Umbilical cord (tissue), 2 donors: ENCODE results near the gene RELB. TPM values are rescaled to one million over a fixed set of nuclear protein-coding genes. Genes with fewer than 3 reads are reported as not detected.
"Not testable (repeated sequence)": the region's sequence is repeated elsewhere in the genome, so short reads cannot be mapped to it uniquely, and the experiment has no call there.

Experiments used
- DNase-seq: peaks from one replicate; pipeline ENCODE4 v3.0.0-alpha.2; 2015; ENCODE audit warnings: low spot score
- total RNA-seq: library from RNA; depleted of rRNA; stranded (reverse); fragments of >200 nt; gene quantifications from one replicate; pipeline ENCODE4 v1.2.3, GENCODE V29; 2014; ENCODE audit warnings: low replicate concordance; ENCODE audit not compliant: insufficient read depth

RELB gene
- 4.8 TPM for total RNA-seq

GRCh38 chr19:45001087-45001739 is at the start of gene RELB:
Gene RELB (plus strand): TSS chr19:45001464. CDS start chr19:45001580, 116 bp downstream.
- DNase-seq, result peak; percentile 89

GRCh38 chr19:44954278-44954648 is 47.0 kb upstream of the RELB start:
- no peak for DNase-seq

GRCh38 chr19:44954649-44955504 is 46.4 kb upstream of the RELB start, which contains the start of gene CLPTM1:
Gene CLPTM1 (plus strand): TSS chr19:44955380. CDS start chr19:44955396, 16 bp downstream.
- peak; percentile 98 for DNase-seq

- DNase-seq, result no peak
Observed at GRCh38 chr19:44955505-44956439, 45.5 kb upstream of the RELB start.

- DNase-seq, result no peak
Observed at GRCh38 chr19:44957526-44957925, 43.7 kb upstream of the RELB start.

- no peak for DNase-seq
Observed at GRCh38 chr19:44958090-44958489, 43.2 kb upstream of the RELB start.

- no peak for DNase-seq
Observed at GRCh38 chr19:44959691-44960090, 41.6 kb upstream of the RELB start.

GRCh38 chr19:44960906-44961728 is 40.1 kb upstream of the RELB start:
- DNase-seq, result no peak

GRCh38 chr19:44961821-44962220 is 39.4 kb upstream of the RELB start:
- no peak for DNase-seq

- DNase-seq, result no peak
Observed at GRCh38 chr19:44968118-44968517, 33.1 kb upstream of the RELB start.

GRCh38 chr19:44968670-44969069 is 32.6 kb upstream of the RELB start:
- DNase-seq, result no peak

- DNase-seq, result no peak
Observed at GRCh38 chr19:44969437-44969836, 31.8 kb upstream of the RELB start.

GRCh38 chr19:44971451-44971850 is 29.8 kb upstream of the RELB start:
- DNase-seq, result not testable (repeated sequence)

- DNase-seq, result no peak
Observed at GRCh38 chr19:44972802-44973201, 28.5 kb upstream of the RELB start.

- DNase-seq, result no peak
Observed at GRCh38 chr19:44973982-44974735, 27.1 kb upstream of the RELB start.

- no peak for DNase-seq
Observed at GRCh38 chr19:44974857-44975256, 26.4 kb upstream of the RELB start.

GRCh38 chr19:44975444-44975843 is 25.8 kb upstream of the RELB start:
- no peak for DNase-seq

- DNase-seq, result no peak
Observed at GRCh38 chr19:44984005-44984404, 17.3 kb upstream of the RELB start.

- no peak for DNase-seq
Observed at GRCh38 chr19:44985445-44985844, 15.8 kb upstream of the RELB start.

GRCh38 chr19:44986389-44986788 is 14.9 kb upstream of the RELB start:
- DNase-seq, result no peak
